Fibroblast of lung (primary cell): Measurements from ENCODE around the gene RAB31. TPM values are rescaled to one million over a fixed set of nuclear protein-coding genes. Genes with fewer than 3 reads are reported as not detected.

Source experiments
- DNase-seq, 2 donors: peaks; one replicate each; pipeline versions ENCODE4 v3.0.0 to v3.0.0-alpha.2; 2010; ENCODE audit warnings: low read depth in 2 of 2
- H2AFZ ChIP-seq: 2 replicates; pipeline ENCODE4 v1.5.1; 2012; ENCODE audit warnings: low read length, control low read depth, inconsistent platforms
- H3K27ac ChIP-seq: 2 replicates; pipeline ENCODE4 v1.5.1; 2011; ENCODE audit warnings: low read length, control low read depth; ENCODE audit not compliant: insufficient read depth
- H3K27me3 ChIP-seq: 2 replicates; pipeline ENCODE4 v1.5.1; 2011; ENCODE audit warnings: mild to moderate bottlenecking, low read length; ENCODE audit not compliant: control insufficient read depth, insufficient read depth
- H3K36me3 ChIP-seq: 2 replicates; pipeline ENCODE4 v1.5.1; 2011; ENCODE audit warnings: low read length; ENCODE audit not compliant: control insufficient read depth, insufficient read depth
- H3K4me1 ChIP-seq: 2 replicates; pipeline ENCODE4 v1.5.1; 2011; ENCODE audit warnings: low read length; ENCODE audit not compliant: control insufficient read depth, insufficient read depth; ENCODE audit errors: extremely low read depth
- H3K4me2 ChIP-seq: 2 replicates; pipeline ENCODE4 v1.5.1; 2011; ENCODE audit warnings: low read length, control low read depth; ENCODE audit not compliant: insufficient read depth; ENCODE audit errors: extremely low read depth
- H3K4me3 ChIP-seq, 4 experiments: fragments of 200-600 bp in 1 of 4; sonication (generic) in 1 of 4; replicated peaks in 1 of 4; 2 replicates each; pipeline ENCODE4 v1.5.1; 2011 to 2016; ENCODE audit warnings: low read length in 4 of 4, low read depth in 3 of 4, mild to moderate bottlenecking in 3 of 4, control low read depth in 2 of 4, inconsistent platforms in 1 of 4, mixed read lengths in 1 of 4; ENCODE audit not compliant: insufficient read depth in 1 of 4; ENCODE audit errors: control extremely low read depth in 1 of 4
- H3K79me2 ChIP-seq: 2 replicates; pipeline ENCODE4 v1.5.1; 2012; ENCODE audit warnings: mild to moderate bottlenecking, low read length, inconsistent platforms; ENCODE audit not compliant: control insufficient read depth, insufficient read depth
- H3K9ac ChIP-seq: 2 replicates; pipeline ENCODE4 v1.5.1; 2011; ENCODE audit warnings: mild to moderate bottlenecking, low read length, control low read depth; ENCODE audit not compliant: insufficient read depth
- H3K9me3 ChIP-seq: 2 replicates; pipeline ENCODE4 v1.5.1; 2012; ENCODE audit warnings: low read depth, low read length; ENCODE audit not compliant: control insufficient read depth, insufficient read depth
- H4K20me1 ChIP-seq: 2 replicates; pipeline ENCODE4 v1.5.1; 2011; ENCODE audit warnings: low read length; ENCODE audit not compliant: control insufficient read depth, insufficient read depth; ENCODE audit errors: extremely low read depth
- EZH2 ChIP-seq: IDR thresholded peaks from 2 replicates; pipeline ENCODE4 v1.5.1; 2012; ENCODE audit warnings: low read length, control low read depth, mild to moderate bottlenecking; ENCODE audit errors: missing control alignments
- polyA plus RNA-seq, 2 donors: library from polyadenylated mRNA; depleted of rRNA in 1 of 2; stranded (reverse) in 1 of 2; unstranded in 1 of 2; fragments of >200 nt; gene quantifications; 2 replicates each; pipeline ENCODE4 v1.2.1, GENCODE V29; 2011 to 2012; ENCODE audit warnings: missing spikeins in 1 of 2
- total RNA-seq: library from RNA; depleted of rRNA; stranded (reverse); fragments of >200 nt; gene quantifications from 2 replicates; pipeline ENCODE4 v1.2.1, GENCODE V29; 2014
- TF ChIP-seq, protein P1 (sequence below), 2 donors: IDR thresholded peaks in 1 of 2; conservative IDR thresholded peaks in 1 of 2; 1 replicate in 1 of 2; 2 replicates in 1 of 2; pipeline ENCODE4 v1.5.1; 2011 to 2012; ENCODE audit warnings: low read length in 2 of 2, control low read depth in 1 of 2, inconsistent platforms in 1 of 2, low read depth in 1 of 2, mild to moderate bottlenecking in 1 of 2

The RAB31 gene
- total and polyA plus RNA-seq, 2 donors (not counting 1 experiment from before 2014, with no cell fraction given), result 29.6 to 47.1 TPM

DNA sequence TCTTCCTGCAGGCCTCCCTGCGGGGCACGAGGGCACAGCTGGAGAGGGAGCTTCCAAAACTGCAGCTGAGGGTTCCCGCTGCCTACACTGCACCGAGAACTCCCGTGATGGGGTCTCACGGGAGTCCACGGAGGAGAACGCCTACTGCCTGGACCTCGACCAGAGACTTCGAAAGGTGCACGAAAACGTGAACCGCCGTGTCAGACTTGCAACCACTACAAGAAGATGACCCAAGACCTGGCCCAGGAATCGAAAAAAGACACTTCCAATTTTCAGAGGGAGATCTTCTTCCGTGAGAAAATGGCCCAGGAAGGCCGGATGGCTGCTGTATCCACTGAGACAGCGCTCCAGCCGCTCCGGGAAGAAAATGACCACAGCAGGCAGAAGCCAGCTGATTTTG is 124.8 kb downstream of the RAB31 start:
- Histone ChIP-seq H3K36me3 (no peaks in the 10 kb centered on the region), H3K9me3 (no peaks in the 10 kb centered on the region), H3K27ac (no peak overlapping the region), H3K9ac (no peak overlapping the region), H3K4me2 (no peak overlapping the region), H2AFZ (no peak overlapping the region), H3K4me1 (peaks cover 8% of the 10 kb centered on the region), H4K20me1 (no peaks in the 10 kb centered on the region), H3K27me3 (no peaks in the 10 kb centered on the region), H3K4me3 (no peak overlapping the region), H3K79me2 (no peaks in the 10 kb centered on the region)
- no peak for TF ChIP-seq EZH2
- TF ChIP-seq, protein P1, sequence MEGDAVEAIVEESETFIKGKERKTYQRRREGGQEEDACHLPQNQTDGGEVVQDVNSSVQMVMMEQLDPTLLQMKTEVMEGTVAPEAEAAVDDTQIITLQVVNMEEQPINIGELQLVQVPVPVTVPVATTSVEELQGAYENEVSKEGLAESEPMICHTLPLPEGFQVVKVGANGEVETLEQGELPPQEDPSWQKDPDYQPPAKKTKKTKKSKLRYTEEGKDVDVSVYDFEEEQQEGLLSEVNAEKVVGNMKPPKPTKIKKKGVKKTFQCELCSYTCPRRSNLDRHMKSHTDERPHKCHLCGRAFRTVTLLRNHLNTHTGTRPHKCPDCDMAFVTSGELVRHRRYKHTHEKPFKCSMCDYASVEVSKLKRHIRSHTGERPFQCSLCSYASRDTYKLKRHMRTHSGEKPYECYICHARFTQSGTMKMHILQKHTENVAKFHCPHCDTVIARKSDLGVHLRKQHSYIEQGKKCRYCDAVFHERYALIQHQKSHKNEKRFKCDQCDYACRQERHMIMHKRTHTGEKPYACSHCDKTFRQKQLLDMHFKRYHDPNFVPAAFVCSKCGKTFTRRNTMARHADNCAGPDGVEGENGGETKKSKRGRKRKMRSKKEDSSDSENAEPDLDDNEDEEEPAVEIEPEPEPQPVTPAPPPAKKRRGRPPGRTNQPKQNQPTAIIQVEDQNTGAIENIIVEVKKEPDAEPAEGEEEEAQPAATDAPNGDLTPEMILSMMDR (conservative IDR thresholded peaks at IDR 0.05 in 1 of 2, IDR thresholded peaks at IDR 0.05 in 1 of 2; ENCODE audit: low read depth in 1 of 2, low read length in 2 of 2), result no peak
- no peak for DNase-seq

DNA sequence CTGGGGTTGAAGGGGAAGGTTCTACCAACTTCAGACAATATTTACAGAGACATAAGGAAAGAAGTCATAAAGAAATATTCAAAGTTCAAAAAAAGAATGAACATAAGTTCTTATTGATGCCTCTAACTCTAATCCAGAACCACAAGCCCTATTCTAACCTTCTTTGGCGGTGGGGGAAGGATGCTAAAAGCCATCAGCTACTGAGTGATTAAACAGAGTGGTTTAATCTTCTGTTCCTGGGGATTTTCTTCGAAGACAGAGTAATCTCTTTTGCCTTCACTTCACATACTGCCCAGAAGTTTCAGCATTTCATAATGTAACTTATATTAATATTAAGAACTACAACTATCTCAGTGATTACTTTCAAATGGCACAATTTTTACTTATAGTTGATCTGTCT is 126.5 kb downstream of the RAB31 start:
- Histone ChIP-seq H4K20me1 (no peaks in the 10 kb centered on the region), H3K9me3 (no peaks in the 10 kb centered on the region), H3K27me3 (no peaks in the 10 kb centered on the region), H3K4me2 (no peak overlapping the region), H3K4me1 (no peaks in the 10 kb centered on the region), H3K79me2 (no peaks in the 10 kb centered on the region), H3K27ac (no peak overlapping the region), H3K4me3 (no peak overlapping the region), H3K9ac (no peak overlapping the region), H3K36me3 (no peaks in the 10 kb centered on the region), H2AFZ (no peak overlapping the region)
- TF ChIP-seq, protein P1 (conservative IDR thresholded peaks at IDR 0.05 in 1 of 2, IDR thresholded peaks at IDR 0.05 in 1 of 2; ENCODE audit: low read depth in 1 of 2, low read length in 2 of 2), result no peak
- DNase-seq, result no peak

GRCh38 chr18:9835113-9835755 is 127.1 kb downstream of the RAB31 start:
- Histone ChIP-seq H2AFZ (no peak overlapping the region), H3K9ac (no peak overlapping the region), H4K20me1 (no peaks in the 10 kb centered on the region), H3K79me2 (no peaks in the 10 kb centered on the region), H3K27me3 (no peaks in the 10 kb centered on the region), H3K4me3 (no peak overlapping the region), H3K9me3 (no peaks in the 10 kb centered on the region), H3K36me3 (no peaks in the 10 kb centered on the region), H3K27ac (no peak overlapping the region), H3K4me1 (no peaks in the 10 kb centered on the region), H3K4me2 (no peak overlapping the region)
- peak in 1 of 2 donors; percentile 11 for DNase-seq
- no peak for TF ChIP-seq EZH2
- TF ChIP-seq, protein P1 (conservative IDR thresholded peaks at IDR 0.05 in 1 of 2, IDR thresholded peaks at IDR 0.05 in 1 of 2; ENCODE audit: low read depth in 1 of 2, low read length in 2 of 2), result no peak
